Spleen (tissue), 11 donors: ENCODE results near the gene MXD4. TPM values are rescaled to one million over a fixed set of nuclear protein-coding genes. Genes with fewer than 3 reads are reported as not detected.

Experiments
- DNase-seq: peaks from one replicate; pipeline ENCODE4 v3.0.0-alpha.2; 2020
- H3K27ac ChIP-seq, 8 donors: fragments of 200-600 bp; sonication (generic) in 7 of 8; 1 replicate in 4 of 8; 2 replicates in 4 of 8; pipeline versions ENCODE4 v1.5.0 to v1.8.0; 2016 to 2021; ENCODE audit warnings: inconsistent platforms in 4 of 8, mild to moderate bottlenecking in 4 of 8, moderate library complexity in 1 of 8
- H3K27me3 ChIP-seq, 7 donors: fragments of 200-600 bp; sonication (generic) in 6 of 7; replicated peaks in 1 of 7; 1 replicate in 4 of 7; 2 replicates in 3 of 7; pipeline versions ENCODE4 v1.5.0 to v1.8.0; 2016 to 2021; ENCODE audit warnings: inconsistent platforms in 3 of 7, mild to moderate bottlenecking in 1 of 7
- H3K36me3 ChIP-seq, 6 donors: fragments of 200-600 bp; sonication (generic) in 5 of 6; 1 replicate in 4 of 6; 2 replicates in 2 of 6; pipeline versions ENCODE4 v1.5.0 to v1.8.0; 2016 to 2021; ENCODE audit warnings: inconsistent platforms in 2 of 6
- H3K4me1 ChIP-seq, 6 donors: fragments of 200-600 bp; sonication (generic) in 5 of 6; 1 replicate in 3 of 6; 2 replicates in 3 of 6; pipeline versions ENCODE4 v1.5.0 to v1.8.0; 2016 to 2021; ENCODE audit warnings: inconsistent platforms in 3 of 6
- H3K4me3 ChIP-seq, 8 donors: fragments of 200-600 bp; sonication (generic) in 7 of 8; 1 replicate in 4 of 8; 2 replicates in 4 of 8; pipeline versions ENCODE4 v1.5.0 to v1.8.0; 2016 to 2021; ENCODE audit warnings: inconsistent platforms in 4 of 8, mild to moderate bottlenecking in 4 of 8, moderate library complexity in 2 of 8
- H3K9me3 ChIP-seq, 8 donors: fragments of 200-600 bp; sonication (generic) in 7 of 8; 1 replicate in 4 of 8; 2 replicates in 4 of 8; pipeline versions ENCODE4 v1.5.0 to v1.8.0; 2016 to 2021; ENCODE audit warnings: inconsistent platforms in 4 of 8
- POLR2A ChIP-seq, 3 donors: fragments of 450-650 bp; IDR thresholded peaks; one replicate each; pipeline ENCODE4 v1.5.1; 2017; ENCODE audit warnings: antibody characterized with exemption in 3 of 3, mild to moderate bottlenecking in 1 of 3
- POLR2AphosphoS5 ChIP-seq, 3 donors: sonication (generic); formaldehyde crosslinking; IDR thresholded peaks; one replicate each; pipeline ENCODE4 v1.5.1; 2017; ENCODE audit warnings: antibody characterized with exemption in 3 of 3
- WGBS, 5 donors: extraction: QIAGEN DNeasy Blood & Tissue Kit in 3 of 5; methylation state at CpG; one replicate each; pipeline versions ENCODE4 v1.1.5 to v1.1.7; 2013 to 2018; 5-methylcytosine and 5-hydroxymethylcytosine counted together
- intact Hi-C: fragments of 100-400 bp; cut with DNase I; formaldehyde crosslinking; loops from one replicate; pipeline ENCODE4 v1.15.0; 2023; ENCODE audit warnings: low total_unique reads
- polyA plus RNA-seq, 3 donors: library from polyadenylated mRNA; stranded (reverse); fragments of 200-250 nt; gene quantifications; one replicate each; pipeline ENCODE4 v1.2.1, GENCODE V29; 2013
- total RNA-seq, 7 donors: library from RNA; depleted of rRNA in 3 of 7; stranded (reverse); fragments of >200 nt in 3 of 7; fragmentation: NEBNext Ultra II Directional in 4 of 7; extraction: Animal tissue kit (Norgen Biotek cat#: 25700) in 4 of 7; gene quantifications; one replicate each; pipeline versions ENCODE4 v1.1.0 to v1.2.1, GENCODE V29; 2016 to 2021
- TF ChIP-seq, protein P1 (sequence below), 11 experiments: fragments of 200-600 bp in 7 of 11; fragments of 450-650 bp in 4 of 11; sonication (generic) in 4 of 11; IDR thresholded peaks in 8 of 11; conservative IDR thresholded peaks in 3 of 11; 1 replicate in 7 of 11; 2 replicates in 4 of 11; pipeline versions ENCODE4 v1.4.0 to v1.8.0; 2016 to 2021; ENCODE audit warnings: antibody characterized with exemption in 11 of 11, inconsistent platforms in 4 of 11, mild to moderate bottlenecking in 1 of 11
- donor health status: healthy with polysubstance abuse.
- donor health status: DM: no; HTN: no; CAD: no; lungs with moderate emphysema.
- donor health status: DM: no; HTN: no; CAD: no.
- donor health status: Bipolar disorder and iron deficiency.
- donor health status: healthy.
- donor health status: DM: no; HTN: no; CAD: no.
- donor health status: DM: yes; HTN: yes; CAD: no.

The MXD4 gene
- total and polyA plus RNA-seq, 10 donors: 36.0 to 128 (median 106) TPM

DNA sequence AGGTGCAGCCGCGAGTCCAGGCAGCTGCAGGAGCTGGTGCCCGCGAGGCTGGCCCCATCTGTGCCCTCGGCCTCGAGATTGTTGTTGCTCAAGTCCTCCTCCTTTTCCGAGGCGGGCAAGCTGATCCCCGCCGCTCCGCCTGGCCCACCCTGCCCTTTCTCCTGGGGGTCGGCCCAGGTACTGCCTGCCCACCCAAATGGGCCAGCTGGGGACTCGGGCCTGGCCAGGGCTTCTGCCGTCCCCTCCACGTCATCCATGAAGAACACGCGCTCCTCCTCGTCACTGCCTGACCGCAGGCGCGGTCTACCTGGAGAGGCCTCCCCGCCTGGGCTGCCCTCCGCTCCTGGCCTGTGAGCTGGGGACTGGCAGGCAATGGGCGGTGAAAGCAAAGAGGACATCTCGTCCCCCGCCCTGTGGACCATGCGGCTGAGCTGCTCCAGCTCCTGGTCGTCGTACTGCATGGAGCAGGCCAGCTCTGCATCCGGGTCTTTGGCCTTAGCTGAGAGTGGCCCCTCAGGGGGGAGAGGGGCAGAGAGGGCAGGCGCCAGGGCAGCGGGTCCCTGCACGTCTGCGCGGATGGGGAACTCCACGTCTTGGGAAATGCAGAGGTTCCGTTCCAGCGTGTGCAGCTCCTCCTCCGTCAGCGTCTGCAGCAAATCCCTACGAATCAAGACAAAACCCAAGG lies 43.1 kb upstream of the MXD4 start:
- Histone ChIP-seq H3K27me3 (no peaks in the 10 kb centered on the region), H3K27ac (no peak overlapping the region), H3K9me3 (peaks cover 0 to 34% (median 19%) of the 10 kb centered on the region in 8 donors), H3K4me1 (no peaks in the 10 kb centered on the region), H3K4me3 (no peak overlapping the region), H3K36me3 (peaks cover 0 to 21% (median 0%) of the 10 kb centered on the region in 6 donors)
- 90 to 94% (median 90%) methylated on average over 33 to 41 of the region's 41 CpGs for WGBS, 5 donors
- peak; percentile 73 for DNase-seq
- TF ChIP-seq POLR2A (IDR thresholded peaks at IDR 0.05) (no peak), POLR2AphosphoS5 (IDR thresholded peaks at IDR 0.05) (no peak)
- TF ChIP-seq, protein P1, sequence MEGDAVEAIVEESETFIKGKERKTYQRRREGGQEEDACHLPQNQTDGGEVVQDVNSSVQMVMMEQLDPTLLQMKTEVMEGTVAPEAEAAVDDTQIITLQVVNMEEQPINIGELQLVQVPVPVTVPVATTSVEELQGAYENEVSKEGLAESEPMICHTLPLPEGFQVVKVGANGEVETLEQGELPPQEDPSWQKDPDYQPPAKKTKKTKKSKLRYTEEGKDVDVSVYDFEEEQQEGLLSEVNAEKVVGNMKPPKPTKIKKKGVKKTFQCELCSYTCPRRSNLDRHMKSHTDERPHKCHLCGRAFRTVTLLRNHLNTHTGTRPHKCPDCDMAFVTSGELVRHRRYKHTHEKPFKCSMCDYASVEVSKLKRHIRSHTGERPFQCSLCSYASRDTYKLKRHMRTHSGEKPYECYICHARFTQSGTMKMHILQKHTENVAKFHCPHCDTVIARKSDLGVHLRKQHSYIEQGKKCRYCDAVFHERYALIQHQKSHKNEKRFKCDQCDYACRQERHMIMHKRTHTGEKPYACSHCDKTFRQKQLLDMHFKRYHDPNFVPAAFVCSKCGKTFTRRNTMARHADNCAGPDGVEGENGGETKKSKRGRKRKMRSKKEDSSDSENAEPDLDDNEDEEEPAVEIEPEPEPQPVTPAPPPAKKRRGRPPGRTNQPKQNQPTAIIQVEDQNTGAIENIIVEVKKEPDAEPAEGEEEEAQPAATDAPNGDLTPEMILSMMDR (IDR thresholded peaks at IDR 0.05 in 8 of 11, conservative IDR thresholded peaks at IDR 0.05 in 3 of 11): no peak
- intact Hi-C loops: no loop called here

DNA sequence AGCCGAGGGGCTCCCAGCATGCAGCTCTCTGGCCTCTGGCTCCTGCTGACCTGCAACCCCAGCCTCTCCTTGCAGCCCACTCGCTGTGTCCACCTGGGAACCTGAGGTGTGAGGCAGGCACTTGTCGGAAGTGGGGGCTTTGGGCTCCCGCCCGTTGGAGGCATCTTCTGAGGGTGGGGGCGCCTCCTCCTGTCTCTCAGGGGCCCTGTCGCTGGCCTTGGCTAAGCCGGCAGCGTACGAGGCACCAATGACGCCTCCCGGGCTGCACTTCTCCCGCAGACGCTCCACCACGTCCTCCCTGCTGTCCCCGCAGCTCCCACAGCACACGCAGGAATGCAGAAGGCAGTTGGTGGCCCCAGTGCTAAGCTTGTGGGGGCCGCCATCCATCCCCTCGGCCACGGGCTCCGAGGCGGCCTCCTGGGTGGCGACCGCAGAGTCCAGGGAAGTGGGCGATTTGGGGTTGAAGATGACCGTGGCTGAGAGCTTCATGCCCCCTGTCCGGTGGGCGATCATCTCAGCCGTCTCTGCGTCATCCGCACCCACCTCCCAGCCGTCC lies 42.5 kb upstream of the MXD4 start:
- WGBS, 5 donors: 87 to 96% (median 92%) methylated on average over 24 to 32 of the region's 32 CpGs
- no peak overlapping the region for H3K4me3 ChIP-seq
- DNase-seq: peak; percentile 55
- intact Hi-C loops: no loop called here
- peaks cover 0 to 28% (median 15%) of the 10 kb centered on the region in 8 donors for H3K9me3 ChIP-seq
- TF ChIP-seq POLR2A (IDR thresholded peaks at IDR 0.05) (no peak), POLR2AphosphoS5 (IDR thresholded peaks at IDR 0.05) (no peak)
- TF ChIP-seq, protein P1 (IDR thresholded peaks at IDR 0.05 in 8 of 11, conservative IDR thresholded peaks at IDR 0.05 in 3 of 11): no peak
- H3K4me1 ChIP-seq: no peaks in the 10 kb centered on the region
- peaks cover 0 to 21% (median 0%) of the 10 kb centered on the region in 6 donors for H3K36me3 ChIP-seq
- no peak overlapping the region for H3K27ac ChIP-seq
- no peaks in the 10 kb centered on the region for H3K27me3 ChIP-seq

DNA sequence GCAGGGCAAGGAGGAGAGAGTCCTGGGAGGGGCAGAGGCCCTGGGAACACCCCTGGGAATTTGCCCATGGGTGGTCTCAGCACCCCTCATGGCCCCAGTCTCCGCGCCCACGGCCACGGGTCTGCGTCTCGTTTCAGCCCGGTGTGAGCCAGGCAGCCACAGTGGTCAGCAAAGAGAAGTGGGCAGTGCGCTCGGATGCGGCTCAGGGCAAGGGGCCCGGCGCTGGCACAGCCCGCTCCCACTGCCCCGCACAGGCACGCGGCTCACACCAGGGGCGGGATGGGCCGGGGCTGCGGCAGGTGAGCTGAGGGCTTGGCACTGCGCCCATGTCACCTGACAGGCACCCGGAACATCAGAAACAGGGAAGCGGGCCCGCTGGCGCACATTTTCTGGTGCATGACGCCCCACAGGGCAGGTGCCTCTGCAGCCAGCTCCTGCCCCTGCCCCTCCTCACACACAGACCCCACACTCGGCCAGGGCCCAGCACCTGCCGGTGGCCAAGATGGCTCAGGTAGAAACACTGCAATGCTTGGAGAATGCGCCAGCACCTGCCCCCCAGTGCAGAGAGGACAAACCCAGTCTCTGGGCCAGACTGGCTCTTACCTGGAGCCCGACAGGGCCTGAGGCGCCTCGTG lies 41.9 kb upstream of the MXD4 start:
- Histone ChIP-seq H3K4me1 (no peaks in the 10 kb centered on the region), H3K27me3 (no peaks in the 10 kb centered on the region), H3K4me3 (no peak overlapping the region), H3K9me3 (peaks cover 0 to 23% (median 12%) of the 10 kb centered on the region in 8 donors), H3K27ac (no peak overlapping the region), H3K36me3 (peaks cover 0 to 21% (median 0%) of the 10 kb centered on the region in 6 donors)
- intact Hi-C loops: no loop called here
- WGBS, 5 donors: 82 to 93% (median 89%) methylated on average over 23 to 31 of the region's 31 CpGs
- peak; percentile 64 for DNase-seq
- TF ChIP-seq POLR2A (IDR thresholded peaks at IDR 0.05): no peak
- no peak for TF ChIP-seq POLR2AphosphoS5 (IDR thresholded peaks at IDR 0.05)
- TF ChIP-seq, protein P1 (IDR thresholded peaks at IDR 0.05 in 8 of 11, conservative IDR thresholded peaks at IDR 0.05 in 3 of 11): no peak
